Smooth muscle cell (in vitro differentiated cells): Measurements from ENCODE around the gene RIPOR1. TPM values are rescaled to one million over a fixed set of nuclear protein-coding genes. Genes with fewer than 3 reads are reported as not detected.

Experiments used
- DNase-seq: peaks from one replicate; lab custom pipeline; 2025; ENCODE audit not compliant: unreplicated experiment; lab: John Stamatoyannopoulos, UW
- H2AFZ ChIP-seq: fragments of 200-600 bp; sonication (generic); 2 replicates; pipeline ENCODE4 v1.6.0; 2016; ENCODE audit warnings: antibody characterized with exemption, low read depth, mild to moderate bottlenecking
- H3F3A ChIP-seq: fragments of 200-600 bp; sonication (generic); 2 replicates; pipeline ENCODE4 v1.6.0; 2017; ENCODE audit warnings: antibody characterized with exemption, low read depth
- H3K27ac ChIP-seq: fragments of 200-600 bp; sonication (generic); 2 replicates; pipeline ENCODE4 v1.5.1; 2016; ENCODE audit warnings: low read depth, mild to moderate bottlenecking
- H3K27me3 ChIP-seq: fragments of 200-600 bp; sonication (generic); 2 replicates; pipeline ENCODE4 v1.6.1; 2016; ENCODE audit warnings: low read depth, mild to moderate bottlenecking
- H3K36me3 ChIP-seq: fragments of 200-600 bp; sonication (generic); 2 replicates; pipeline ENCODE4 v1.5.1; 2016; ENCODE audit warnings: low read depth
- H3K4me1 ChIP-seq: fragments of 200-600 bp; sonication (generic); 2 replicates; pipeline ENCODE4 v1.5.1; 2016; ENCODE audit warnings: low read depth
- H3K4me2 ChIP-seq: fragments of 200-600 bp; sonication (generic); 2 replicates; pipeline ENCODE4 v1.6.0; 2016; ENCODE audit warnings: mild to moderate bottlenecking
- H3K4me3 ChIP-seq: fragments of 200-600 bp; sonication (generic); 2 replicates; pipeline ENCODE4 v1.5.1; 2016; ENCODE audit warnings: mild to moderate bottlenecking
- H3K79me2 ChIP-seq: fragments of 200-600 bp; sonication (generic); 2 replicates; pipeline ENCODE4 v1.6.0; 2016; ENCODE audit warnings: low read depth, mild to moderate bottlenecking
- H3K9ac ChIP-seq: fragments of 200-600 bp; sonication (generic); 2 replicates; pipeline ENCODE4 v1.6.0; 2016; ENCODE audit warnings: low read depth
- H3K9me3 ChIP-seq: fragments of 200-600 bp; sonication (generic); replicated peaks from 2 replicates; pipeline ENCODE4 v1.5.1; 2016; ENCODE audit warnings: low read depth
- H4K20me1 ChIP-seq: fragments of 200-600 bp; sonication (generic); 2 replicates; pipeline ENCODE4 v1.6.0; 2016; ENCODE audit warnings: low read depth
- CTCF ChIP-seq: fragments of 200-600 bp; sonication (generic); IDR thresholded peaks from 2 replicates; pipeline ENCODE4 v1.5.1; 2017; ENCODE audit warnings: borderline replicate concordance, mild to moderate bottlenecking, antibody characterized with exemption; ENCODE audit not compliant: insufficient read depth, poor library complexity, severe bottlenecking
- WGBS: methylation state at CpG from one replicate; pipeline ENCODE4 v1.1.7; 2016; ENCODE audit warnings: low lambda C conversion rate; 5-methylcytosine and 5-hydroxymethylcytosine counted together
- polyA plus RNA-seq: library from polyadenylated mRNA; unstranded; fragments of >200 nt; fragmentation: Nextera tagmentation; extraction: Ambion mirVana; gene quantifications from 2 replicates; pipeline ENCODE4 v1.2.1, GENCODE V29; 2016
- total RNA-seq: library from RNA; depleted of rRNA; stranded (reverse); fragments of >200 nt; gene quantifications from 2 replicates; pipeline ENCODE4 v1.2.3, GENCODE V29; 2014

The RIPOR1 gene
- total and polyA plus RNA-seq, 2 experiments from 2014 or later, result 26.6 to 47.3 TPM

GRCh38 chr16:67549240-67549639, 20.6 kb downstream of the RIPOR1 start:
- Histone ChIP-seq H3K36me3 (no peaks in the 10 kb centered on the region), H3F3A (no peaks in the 10 kb centered on the region), H3K4me2 (no peak overlapping the region), H2AFZ (no peak overlapping the region), H3K27ac (no peak overlapping the region), H4K20me1 (peaks cover 36% of the 10 kb centered on the region), H3K4me3 (no peak overlapping the region), H3K79me2 (no peaks in the 10 kb centered on the region), H3K9ac (no peak overlapping the region), H3K9me3 (no peaks in the 10 kb centered on the region), H3K27me3 (no peaks in the 10 kb centered on the region), H3K4me1 (no peaks in the 10 kb centered on the region)
- no peak for DNase-seq
- WGBS, result 88% methylated on average over 4 of the region's 4 CpGs
- TF ChIP-seq CTCF, result no peak

GRCh38 chr16:67549936-67550335, 21.3 kb downstream of the RIPOR1 start:
- WGBS, result 80% methylated on average over 1 of the region's 1 CpG
- Histone ChIP-seq H3K9me3 (no peaks in the 10 kb centered on the region), H3F3A (no peaks in the 10 kb centered on the region), H4K20me1 (peaks cover 31% of the 10 kb centered on the region), H3K79me2 (no peaks in the 10 kb centered on the region), H3K4me1 (no peaks in the 10 kb centered on the region), H3K9ac (no peak overlapping the region), H3K27ac (no peak overlapping the region), H3K27me3 (no peaks in the 10 kb centered on the region), H3K4me2 (no peak overlapping the region), H3K36me3 (no peaks in the 10 kb centered on the region), H2AFZ (no peak overlapping the region), H3K4me3 (no peak overlapping the region)
- TF ChIP-seq CTCF, result no peak
- DNase-seq, result no peak

- Histone ChIP-seq H3K9me3 (no peaks in the 10 kb centered on the region), H3F3A (peaks cover 10% of the 10 kb centered on the region), H4K20me1 (peaks cover 30% of the 10 kb centered on the region), H3K9ac (no peak overlapping the region), H3K4me2 (no peak overlapping the region), H3K36me3 (no peaks in the 10 kb centered on the region), H3K4me1 (no peaks in the 10 kb centered on the region), H2AFZ (no peak overlapping the region), H3K27ac (no peak overlapping the region), H3K27me3 (no peaks in the 10 kb centered on the region), H3K79me2 (no peaks in the 10 kb centered on the region), H3K4me3 (no peak overlapping the region)
- TF ChIP-seq CTCF, result no peak
- 100% methylated on average over 2 of the region's 2 CpGs for WGBS
- no peak for DNase-seq
Observed at GRCh38 chr16:67551091-67551490, 22.5 kb downstream of the RIPOR1 start.

- no peak for TF ChIP-seq CTCF
- no peak overlapping the region for H2AFZ ChIP-seq
- H3K9ac ChIP-seq, result no peak overlapping the region
- no peaks in the 10 kb centered on the region for H3K4me1 ChIP-seq
- no peak overlapping the region for H3K4me2 ChIP-seq
- no peak for DNase-seq
- H3K36me3 ChIP-seq, result no peaks in the 10 kb centered on the region
- H4K20me1 ChIP-seq, result peaks cover 21% of the 10 kb centered on the region
- H3F3A ChIP-seq, result peaks cover 11% of the 10 kb centered on the region
- no peak overlapping the region for H3K27ac ChIP-seq
- H3K9me3 ChIP-seq, result no peaks in the 10 kb centered on the region
- 98% methylated on average over 2 of the region's 2 CpGs for WGBS
- no peaks in the 10 kb centered on the region for H3K27me3 ChIP-seq
- no peaks in the 10 kb centered on the region for H3K79me2 ChIP-seq
- H3K4me3 ChIP-seq, result no peak overlapping the region
Observed at GRCh38 chr16:67551972-67552371, 23.3 kb downstream of the RIPOR1 start.
